ENCODE data around the gene CLIC4. TPM values are rescaled to one million over a fixed set of nuclear protein-coding genes. Genes with fewer than 3 reads are reported as not detected.

The CLIC4 gene
- total RNA-seq, 4 donors from 2014 or later, result 399 to 688 (median 564) TPM

DNA sequence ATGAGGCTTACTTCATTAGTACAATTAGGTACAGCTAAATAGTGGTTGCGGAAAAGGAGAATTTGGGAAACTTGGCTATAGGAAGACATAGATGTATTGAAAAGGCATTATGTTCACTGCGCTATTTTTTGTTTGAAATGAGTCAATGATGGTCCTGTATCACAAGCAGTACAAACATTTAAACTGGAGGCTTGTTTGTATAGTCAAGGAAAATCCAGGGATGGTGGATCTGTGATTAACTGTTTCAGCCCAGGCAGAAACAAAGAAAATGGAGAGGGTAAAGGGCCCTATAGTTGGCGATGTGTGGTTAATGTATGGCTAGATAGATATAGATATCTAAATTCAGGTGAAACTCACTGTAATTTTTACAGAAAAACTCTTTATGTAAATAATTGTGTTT, 79.9 kb downstream of the CLIC4 start:
- 84 to 88% methylated on average over 3 of the region's 3 CpGs for WGBS, 2 donors
- TF ChIP-seq, protein P1, sequence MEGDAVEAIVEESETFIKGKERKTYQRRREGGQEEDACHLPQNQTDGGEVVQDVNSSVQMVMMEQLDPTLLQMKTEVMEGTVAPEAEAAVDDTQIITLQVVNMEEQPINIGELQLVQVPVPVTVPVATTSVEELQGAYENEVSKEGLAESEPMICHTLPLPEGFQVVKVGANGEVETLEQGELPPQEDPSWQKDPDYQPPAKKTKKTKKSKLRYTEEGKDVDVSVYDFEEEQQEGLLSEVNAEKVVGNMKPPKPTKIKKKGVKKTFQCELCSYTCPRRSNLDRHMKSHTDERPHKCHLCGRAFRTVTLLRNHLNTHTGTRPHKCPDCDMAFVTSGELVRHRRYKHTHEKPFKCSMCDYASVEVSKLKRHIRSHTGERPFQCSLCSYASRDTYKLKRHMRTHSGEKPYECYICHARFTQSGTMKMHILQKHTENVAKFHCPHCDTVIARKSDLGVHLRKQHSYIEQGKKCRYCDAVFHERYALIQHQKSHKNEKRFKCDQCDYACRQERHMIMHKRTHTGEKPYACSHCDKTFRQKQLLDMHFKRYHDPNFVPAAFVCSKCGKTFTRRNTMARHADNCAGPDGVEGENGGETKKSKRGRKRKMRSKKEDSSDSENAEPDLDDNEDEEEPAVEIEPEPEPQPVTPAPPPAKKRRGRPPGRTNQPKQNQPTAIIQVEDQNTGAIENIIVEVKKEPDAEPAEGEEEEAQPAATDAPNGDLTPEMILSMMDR (IDR thresholded peaks at IDR 0.05), result no peak
- Histone ChIP-seq H3K27me3 (no peaks in the 10 kb centered on the region), H3K27ac (peak overlapping the region; percentile 37 to 87 (median 62)), H3K4me1 (peaks cover 10 to 97% (median 60%) of the 10 kb centered on the region in 4 donors), H3K4me3 (no peak overlapping the region), H3K36me3 (peaks cover 0 to 4% (median 0%) of the 10 kb centered on the region in 3 donors), H3K9me3 (no peaks in the 10 kb centered on the region)
- no peak for DNase-seq (ENCODE audit: low spot score in 2 of 2)

DNA sequence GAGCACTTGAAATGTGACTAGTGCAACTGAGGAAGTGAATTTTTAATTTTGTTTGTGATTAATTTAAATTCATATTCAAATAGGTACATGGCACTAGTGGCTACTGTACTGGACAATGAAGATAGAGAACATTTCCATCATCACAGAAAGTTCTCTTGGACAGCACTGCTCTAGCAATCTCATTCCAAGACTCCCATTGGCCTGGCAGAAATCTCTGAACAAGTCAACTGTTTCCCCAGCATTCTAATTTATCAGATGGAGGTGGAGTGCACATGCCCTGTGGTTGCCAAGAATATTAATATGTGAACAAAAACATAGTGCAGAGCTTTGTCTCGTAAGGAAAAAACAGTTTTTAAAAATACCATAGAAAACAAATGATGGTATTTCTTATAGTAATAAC, 81.3 kb downstream of the CLIC4 start:
- WGBS, 2 donors, result 12 to 23% methylated on average over 1 of the region's 1 CpG
- Histone ChIP-seq H3K27ac (peak overlapping the region; percentile 37 to 87 (median 62)), H3K4me1 (peaks cover 10 to 98% (median 59%) of the 10 kb centered on the region in 4 donors), H3K36me3 (no peaks in the 10 kb centered on the region), H3K4me3 (no peak overlapping the region), H3K9me3 (no peaks in the 10 kb centered on the region), H3K27me3 (no peaks in the 10 kb centered on the region)
- no peak for DNase-seq (ENCODE audit: low spot score in 2 of 2)
- TF ChIP-seq, protein P1 (IDR thresholded peaks at IDR 0.05), result no peak
- TF ChIP-seq EP300 (IDR thresholded peaks at IDR 0.05), result peak in 1 of 2 donors; percentile 13

DNA sequence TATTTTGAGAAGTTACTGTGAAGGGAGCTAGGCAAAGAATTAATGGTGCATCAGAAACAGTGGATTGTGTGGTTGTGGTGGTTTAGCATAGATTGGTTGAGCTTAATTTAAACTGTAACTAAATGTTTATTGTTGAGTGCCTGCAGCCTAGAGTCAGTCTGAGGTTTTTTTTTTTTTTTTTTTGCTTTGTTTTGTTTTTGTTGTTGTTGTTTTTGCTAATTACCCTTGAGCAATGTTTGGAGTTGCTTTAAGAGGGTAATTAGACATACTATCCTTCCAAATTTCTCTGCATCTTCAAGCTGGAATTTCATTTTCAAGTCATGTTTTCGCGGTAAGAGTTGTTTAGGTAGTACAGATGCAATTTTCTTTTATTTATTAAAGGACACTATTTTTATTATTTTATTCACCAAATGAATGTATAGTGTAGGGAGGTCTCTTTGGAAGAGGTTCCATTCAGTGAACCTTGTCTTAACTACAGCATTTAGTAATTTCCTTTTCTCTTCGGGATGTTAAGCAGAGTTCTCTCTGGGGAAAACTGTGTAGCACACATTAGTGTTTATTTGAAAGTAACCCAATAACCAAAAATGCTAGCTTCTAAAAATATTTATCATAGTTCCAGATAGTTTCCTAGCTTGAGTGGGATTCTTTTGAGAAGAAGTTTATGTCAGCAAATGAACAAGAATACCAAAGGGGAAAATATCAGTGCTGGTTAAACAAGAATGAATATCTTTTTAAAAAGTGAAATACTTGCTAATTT, 82.3 kb downstream of the CLIC4 start:
- Histone ChIP-seq H3K9me3 (no peaks in the 10 kb centered on the region), H3K4me3 (no peak overlapping the region), H3K27me3 (no peaks in the 10 kb centered on the region), H3K36me3 (no peaks in the 10 kb centered on the region), H3K4me1 (peaks cover 10 to 93% (median 55%) of the 10 kb centered on the region in 4 donors), H3K27ac (peak overlapping the region; percentile 42 to 87 (median 63))
- DNase-seq (ENCODE audit: low spot score in 2 of 2), result no peak
- WGBS, 2 donors, result 42 to 62% methylated on average over 3 of the region's 3 CpGs
- TF ChIP-seq, protein P1 (IDR thresholded peaks at IDR 0.05), result no peak
- TF ChIP-seq POLR2A (IDR thresholded peaks at IDR 0.05), result no peak
- TF ChIP-seq EP300 (IDR thresholded peaks at IDR 0.05), result no peak

DNA sequence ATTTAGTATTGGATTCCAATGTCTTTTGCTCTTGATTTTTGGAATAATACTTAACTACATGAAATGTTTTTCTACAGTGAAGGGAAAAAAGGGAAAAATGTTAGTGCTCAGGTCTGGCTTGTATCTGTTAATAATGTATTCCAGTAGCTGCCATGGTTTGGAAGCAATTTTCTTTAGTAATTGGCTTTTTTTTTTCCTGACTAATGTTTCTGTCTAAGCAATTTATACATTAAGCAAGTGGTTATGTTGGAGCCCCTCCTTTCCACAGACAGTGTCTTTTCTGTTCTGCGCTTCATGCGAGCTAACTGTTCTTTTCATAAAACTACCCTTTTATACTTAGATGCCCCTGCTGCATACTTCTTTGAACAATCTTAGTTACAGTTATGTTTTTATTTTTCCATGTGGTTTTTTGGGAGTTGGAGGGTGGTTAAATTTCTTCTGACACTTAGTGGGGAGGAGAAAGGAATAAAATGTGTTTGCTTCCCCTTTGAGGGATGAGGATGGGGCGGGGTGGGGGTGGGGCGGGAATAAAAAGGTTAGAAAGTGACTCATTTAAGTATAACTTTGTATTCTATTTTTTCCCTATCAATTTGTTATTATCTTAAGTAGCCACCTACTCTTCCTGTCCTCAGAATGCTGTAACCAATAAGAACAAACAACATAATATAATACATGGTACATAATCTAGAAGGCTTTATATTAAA, 83.1 kb downstream of the CLIC4 start:
- Histone ChIP-seq H3K36me3 (no peaks in the 10 kb centered on the region), H3K27ac (peak overlapping the region; percentile 42 to 87 (median 63)), H3K27me3 (no peaks in the 10 kb centered on the region), H3K9me3 (no peaks in the 10 kb centered on the region), H3K4me3 (no peak overlapping the region), H3K4me1 (peaks cover 10 to 85% (median 49%) of the 10 kb centered on the region in 4 donors)
- TF ChIP-seq, protein P1 (IDR thresholded peaks at IDR 0.05), result no peak
- TF ChIP-seq POLR2A (IDR thresholded peaks at IDR 0.05), result no peak
- TF ChIP-seq EP300 (IDR thresholded peaks at IDR 0.05), result no peak
- WGBS, 2 donors, result 30 to 34% methylated on average over 4 of the region's 4 CpGs
- DNase-seq (ENCODE audit: low spot score in 2 of 2), result no peak

DNA sequence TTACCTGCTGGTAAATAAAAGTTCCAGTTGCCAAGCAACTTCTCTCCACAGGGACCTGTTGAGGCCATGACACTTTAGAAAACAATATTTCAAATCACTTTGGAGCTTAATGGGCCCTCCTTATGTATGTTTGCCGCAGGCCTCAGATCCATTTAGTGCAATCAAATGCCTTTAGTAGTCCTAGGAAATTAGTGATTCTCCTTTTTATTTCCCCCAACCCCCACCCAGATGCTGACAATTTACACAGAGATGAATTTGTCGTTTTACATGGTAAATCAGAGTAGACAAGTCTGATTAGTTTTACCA, 83.6 kb downstream of the CLIC4 start:
- no peak for TF ChIP-seq POLR2A (IDR thresholded peaks at IDR 0.05)
- no peak for TF ChIP-seq EP300 (IDR thresholded peaks at IDR 0.05)
- TF ChIP-seq, protein P1 (IDR thresholded peaks at IDR 0.05), result no peak
- Histone ChIP-seq H3K36me3 (no peaks in the 10 kb centered on the region), H3K27ac (peak overlapping the region; percentile 42 to 87 (median 63)), H3K4me3 (no peak overlapping the region), H3K27me3 (no peaks in the 10 kb centered on the region), H3K9me3 (no peaks in the 10 kb centered on the region), H3K4me1 (peaks cover 10 to 80% (median 46%) of the 10 kb centered on the region in 4 donors)
- no peak for DNase-seq (ENCODE audit: low spot score in 2 of 2)
- 33 to 40% methylated on average over 2 of the region's 2 CpGs for WGBS, 2 donors

Data from tibial nerve (tissue), 4 donors.